ENCODE data around the gene MGAM2.

GRCh38 chr7:142248166-142249160 is 136.9 kb downstream of the MGAM2 start:
- TF ChIP-seq CTCF (IDR thresholded peaks at IDR 0.05): no peak
- no peak for TF ChIP-seq POLR2A (IDR thresholded peaks at IDR 0.05)

Data from Peyer's patch (tissue), 4 donors.